Measurements from ENCODE around the gene GUCY1A2.

DNA sequence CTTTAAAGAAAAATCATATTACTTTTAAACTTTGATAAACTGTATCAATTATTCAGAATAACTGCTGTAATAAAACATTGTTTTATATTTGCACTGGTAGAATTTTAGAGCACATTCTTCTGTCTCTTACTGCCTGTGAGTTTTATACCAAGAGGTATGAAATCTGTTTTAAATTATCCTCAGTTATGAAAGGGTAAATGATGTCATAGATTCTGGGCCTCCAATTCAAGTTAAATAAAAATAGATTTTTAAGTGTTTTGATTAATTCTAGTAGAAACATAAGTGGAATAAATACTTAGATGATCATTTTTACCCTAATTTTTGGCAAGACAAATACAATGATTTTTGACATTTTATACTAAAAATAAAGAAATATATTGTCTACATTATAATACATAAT, 93.0 kb downstream of the GUCY1A2 start:
- TF ChIP-seq CTCF (IDR thresholded peaks at IDR 0.05) (no peak), POLR2A (IDR thresholded peaks at IDR 0.05; ENCODE audit: low read depth) (no peak), POLR2AphosphoS5 (IDR thresholded peaks at IDR 0.05) (no peak), EP300 (IDR thresholded peaks at IDR 0.05) (no peak)
